HepG2 (cell line): ENCODE results near the gene ZSWIM6. TPM values are rescaled to one million over a fixed set of nuclear protein-coding genes. Genes with fewer than 3 reads are reported as not detected.

Experiments used
- ATAC-seq: fragments of 200-7000 bp; cut with Tn5 transposase; 3 replicates; pipeline ENCODE4 v1.9.1; 2020; ENCODE audit warnings: mild to moderate bottlenecking, moderate library complexity
- BruUV-seq: library from RNA; stranded (reverse); fragments of 400-500 nt; replicated peaks from 2 replicates; lab custom pipeline; 2021; lab: Mats Ljungman, UMichigan
- CTCF ChIA-PET: fragments of 300-600 bp; formaldehyde crosslinking; extraction: SDS; loops from one replicate; lab custom pipeline; 2021; ENCODE audit warnings: low total read pairs, inconsistent platforms, low intra/inter-chr PET ratio; lab: Yijun Ruan, JAX
- POLR2A ChIA-PET: fragments of 350-600 bp; sonication (Branson Sonifier 250); formaldehyde crosslinking; loops from one replicate; lab custom pipeline; 2020; ENCODE audit warnings: antibody characterized with exemption, inconsistent platforms; lab: Yijun Ruan, JAX
- DNase-seq: peaks from one replicate; pipeline ENCODE4 v3.0.0-alpha.2; 2015; ENCODE audit warnings: low spot score
- FAIRE-seq: peaks from 3 replicates; lab custom pipeline; 2011; peaks lifted over from hg19 to GRCh38; lab: Jason Lieb, UNC
- H2AFZ ChIP-seq: one replicate; pipeline ENCODE4 v1.6.1; 2011; ENCODE audit warnings: low read length, inconsistent platforms
- H3K27ac ChIP-seq: fragments of 300-600 bp; 3 replicates; pipeline ENCODE4 v1.8.0; 2011; ENCODE audit warnings: mixed run types, mild to moderate bottlenecking, mixed read lengths, low read length, inconsistent platforms; ENCODE audit not compliant: insufficient read depth; ENCODE audit errors: extremely low read length
- H3K27me3 ChIP-seq, 2 experiments: fragments of 200-600 bp in 1 of 2; 2 replicates in 1 of 2; 3 replicates in 1 of 2; pipeline versions ENCODE4 v1.6.0 to v1.8.0; 2011; ENCODE audit warnings: low read length in 2 of 2, mild to moderate bottlenecking in 2 of 2, moderate library complexity in 2 of 2, inconsistent platforms in 1 of 2; ENCODE audit not compliant: insufficient read depth in 2 of 2, control insufficient read depth in 1 of 2
- H3K36me3 ChIP-seq, 2 experiments: fragments of 200-600 bp in 1 of 2; replicated peaks in 1 of 2; 2 replicates in 1 of 2; 3 replicates in 1 of 2; pipeline versions ENCODE4 v1.5.1 to v1.8.0; 2011; ENCODE audit warnings: low read length in 2 of 2, inconsistent platforms in 1 of 2; ENCODE audit not compliant: insufficient read depth in 2 of 2, control insufficient read depth in 1 of 2
- H3K4me1 ChIP-seq: 2 replicates; pipeline ENCODE4 v1.5.1; 2012; ENCODE audit warnings: low read length, inconsistent platforms; ENCODE audit not compliant: insufficient read depth
- H3K4me2 ChIP-seq: 2 replicates; pipeline ENCODE4 v1.6.0; 2011; ENCODE audit warnings: low read depth, low read length, inconsistent platforms
- H3K4me3 ChIP-seq, 3 experiments: fragments of 200-600 bp in 1 of 3; sonication (generic), shearing (Covaris generic) in 1 of 3; replicated peaks in 1 of 3; 2 replicates each; pipeline ENCODE4 v1.5.1; 2011 to 2016; ENCODE audit warnings: low read length in 3 of 3, inconsistent platforms in 2 of 3, low read depth in 2 of 3, mild to moderate bottlenecking in 2 of 3, control low read depth in 1 of 3, mixed read lengths in 1 of 3; ENCODE audit not compliant: insufficient read depth in 1 of 3
- H3K79me2 ChIP-seq: one replicate; pipeline ENCODE4 v1.6.1; 2011; ENCODE audit warnings: low read length, inconsistent platforms; ENCODE audit not compliant: insufficient read depth
- H3K9ac ChIP-seq: 2 replicates; pipeline ENCODE4 v1.6.0; 2011; ENCODE audit warnings: mild to moderate bottlenecking, low read depth, low read length, inconsistent platforms; ENCODE audit not compliant: insufficient read depth
- H3K9me3 ChIP-seq: 2 replicates; pipeline ENCODE4 v1.5.1; 2012; ENCODE audit warnings: mild to moderate bottlenecking, low read length
- H4K20me1 ChIP-seq: 2 replicates; pipeline ENCODE4 v1.6.0; 2011; ENCODE audit warnings: inconsistent platforms, mild to moderate bottlenecking, low read length, moderate library complexity; ENCODE audit not compliant: insufficient read depth
- AHDC1 ChIP-seq: sonication (generic); formaldehyde crosslinking; IDR thresholded peaks from 2 replicates; pipeline ENCODE4 v1.5.1; 2020; ENCODE audit warnings: mild to moderate bottlenecking, missing genetic modification reagents, borderline replicate concordance
- ATRX ChIP-seq: sonication (generic); formaldehyde crosslinking; IDR thresholded peaks from 2 replicates; pipeline ENCODE4 v1.4.0; 2020; ENCODE audit warnings: missing genetic modification reagents, borderline replicate concordance
- DPF2 ChIP-seq: sonication (generic); formaldehyde crosslinking; IDR thresholded peaks from 2 replicates; pipeline ENCODE4 v1.4.0; 2020; ENCODE audit warnings: mild to moderate bottlenecking, low read depth, missing genetic modification reagents, borderline replicate concordance
- ETV6 ChIP-seq: sonication (generic); formaldehyde crosslinking; conservative IDR thresholded peaks from 2 replicates; pipeline ENCODE4 v1.4.0; 2020; ENCODE audit warnings: missing genetic modification reagents
- GATA4 ChIP-seq: sonication (generic); IDR thresholded peaks from 2 replicates; pipeline ENCODE4 v1.6.1; 2016; ENCODE audit warnings: antibody characterized with exemption, low read depth, borderline replicate concordance
- KLF15 ChIP-seq: sonication (generic); formaldehyde crosslinking; IDR thresholded peaks from 2 replicates; pipeline ENCODE4 v1.8.1; 2023; ENCODE audit warnings: borderline replicate concordance, mild to moderate bottlenecking, inconsistent platforms, missing genetic modification reagents, mixed read lengths
- LBX2 ChIP-seq: sonication (generic); formaldehyde crosslinking; IDR thresholded peaks from 2 replicates; pipeline ENCODE4 v1.5.0; 2020; ENCODE audit warnings: missing genetic modification reagents, mild to moderate bottlenecking, borderline replicate concordance
- RFX1 ChIP-seq: fragments of 450-650 bp; IDR thresholded peaks from 2 replicates; pipeline ENCODE4 v1.6.1; 2017
- SSRP1 ChIP-seq: IDR thresholded peaks from 2 replicates; pipeline ENCODE4 v1.6.1; 2016; ENCODE audit warnings: control low read depth
- ZNF383 ChIP-seq: sonication (generic); formaldehyde crosslinking; IDR thresholded peaks from 2 replicates; pipeline ENCODE4 v1.4.0; 2020; ENCODE audit warnings: missing genetic modification reagents, mild to moderate bottlenecking, borderline replicate concordance
- WGBS: methylation state at CpG from one replicate; pipeline ENCODE4 v1.1.6; 2017; ENCODE audit warnings: low lambda C conversion rate; 5-methylcytosine and 5-hydroxymethylcytosine counted together
- in situ Hi-C: cut with HindIII; loops from 2 replicates; pipeline ENCODE4 v1.10.0; 2017; ENCODE audit warnings: low pct_unique_long_range_greater_than_20kb; ENCODE audit not compliant: extremely low pct_ligation_motif_present
- intact Hi-C: fragments of 100-400 bp; cut with micrococcal nuclease; formaldehyde crosslinking; loops from one replicate; pipeline ENCODE4 v1.10.0; 2022; ENCODE audit not compliant: unreplicated experiment
- polyA plus RNA-seq, 8 experiments: library from polyadenylated mRNA; depleted of rRNA in 3 of 8; stranded (reverse) in 7 of 8; unstranded in 1 of 8; fragments of >200 nt; fragmentation: Illumina TruSeq in 4 of 8; extraction: Trizol in 4 of 8; gene quantifications; 2 replicates each; pipeline versions ENCODE4 v1.2.1 to v1.2.3, GENCODE V29; 2011 to 2016; ENCODE audit warnings: low read depth in 4 of 8, missing spikeins in 1 of 8, mixed read lengths in 1 of 8; ENCODE audit not compliant: insufficient read depth in 1 of 8
- total RNA-seq, 5 experiments: library from RNA; depleted of rRNA; stranded (reverse); fragments of >200 nt; fragmentation: Illumina TruSeq; extraction: Trizol; gene quantifications; 2 replicates each; pipeline ENCODE4 v1.2.3, GENCODE V29; 2016; ENCODE audit warnings: low read depth in 1 of 5

The ZSWIM6 gene
- total and polyA plus RNA-seq, 2 of the 13 experiments (the other 11 are each of a cell fraction or from before 2014, with no cell fraction given) = 0.82 to 1.9 TPM

- Histone ChIP-seq H3K27ac (no peak overlapping the region), H3K27me3 (no peaks in the 10 kb centered on the region; a peak in 1 of 5 replicates), H3K79me2 (no peaks in the 10 kb centered on the region), H3K9me3 (no peaks in the 10 kb centered on the region), H3K36me3 (no peaks in the 10 kb centered on the region), H3K9ac (no peak overlapping the region), H3K4me1 (no peaks in the 10 kb centered on the region), H4K20me1 (no peaks in the 10 kb centered on the region), H3K4me2 (no peak overlapping the region), H2AFZ (no peak overlapping the region), H3K4me3 (no peak overlapping the region)
- intact Hi-C loops = no loop called here
- no peak for DNase-seq
- ChIA-PET POLR2A (no interaction called here), CTCF (no interaction called here)
- in situ Hi-C loops = no loop called here
- FAIRE-seq = no peak
- BruUV-seq = no TSS peak
- WGBS = 100% methylated on average over 3 of the region's 3 CpGs
- no peak for ATAC-seq
- TF ChIP-seq ZNF383 (no peak), RFX1 (no peak), GATA4 (no peak)
These were observed 164.4 kb downstream of the ZSWIM6 start for GRCh38 chr5:61496446-61496845.

GRCh38 chr5:61496860-61497259 lies 164.8 kb downstream of the ZSWIM6 start:
- Histone ChIP-seq H3K27ac (no peak overlapping the region), H2AFZ (no peak overlapping the region), H3K36me3 (no peaks in the 10 kb centered on the region), H3K4me2 (no peak overlapping the region), H4K20me1 (no peaks in the 10 kb centered on the region), H3K27me3 (no peaks in the 10 kb centered on the region; a peak in 1 of 5 replicates), H3K9me3 (no peaks in the 10 kb centered on the region), H3K79me2 (no peaks in the 10 kb centered on the region), H3K4me3 (no peak overlapping the region), H3K4me1 (no peaks in the 10 kb centered on the region), H3K9ac (no peak overlapping the region)
- no peak for ATAC-seq
- intact Hi-C loops = no loop called here
- TF ChIP-seq SSRP1 (CRISPR knock-in tag) (no peak), ETV6 (CRISPR knock-in tag) (no peak), ATRX (CRISPR knock-in tag) (no peak), LBX2 (no peak), KLF15 (CRISPR knock-in tag) (no peak), AHDC1 (CRISPR knock-in tag) (no peak), DPF2 (CRISPR knock-in tag) (no peak)
- FAIRE-seq = no peak
- WGBS = 53% methylated on average over 4 of the region's 4 CpGs
- ChIA-PET POLR2A (no interaction called here), CTCF (no interaction called here)
- BruUV-seq = no TSS peak
- DNase-seq = no peak
- in situ Hi-C loops = no loop called here
